Measurements from ENCODE around the gene SGPP1. TPM values are rescaled to one million over a fixed set of nuclear protein-coding genes. Genes with fewer than 3 reads are reported as not detected.

SGPP1 gene
- total RNA-seq, 6 experiments from 2014 or later: 13.2 to 25.6 (median 20.9) TPM

Small RNAs within 50 kb of the gene (small RNA-seq; reads per million reads assigned to genes)
- gene AL161670.1 (0 reads per million in 2 experiments), gene RF00012 (0 reads per million in 2 experiments), gene RNU7-116P (0 reads per million in 2 experiments)

Other genes starting within 250 kb of the SGPP1 start
- gene PPP2R5E, start 184.7 kb downstream of the SGPP1 start, total RNA-seq: 10 to 100 TPM; 12.5 to 34.8 (median 18.2) TPM
- gene WDR89, start 86.2 kb downstream of the SGPP1 start, total RNA-seq: 1 to 10 TPM; 3.3 to 7.9 (median 5.8) TPM
- 100 to 1,000 TPM in 1 of 6 experiments, 10 to 100 TPM in 5; 34.6 to 118 (median 47.8) TPM for gene SYNE2, start 124.9 kb upstream of the SGPP1 start, total RNA-seq

Data from right lobe of liver (tissue), 5 donors.